Right renal pelvis (tissue), 4 donors: Measurements from ENCODE around the gene RASL11A. TPM values are rescaled to one million over a fixed set of nuclear protein-coding genes. Genes with fewer than 3 reads are reported as not detected.
"Not testable (repeated sequence)": the region's sequence is repeated elsewhere in the genome, so short reads cannot be mapped to it uniquely, and the experiment has no call there.

Experiments used
- DNase-seq, 4 donors: peaks; one replicate each; pipeline ENCODE4 v3.0.0-alpha.2; 2013; ENCODE audit warnings: low read depth in 4 of 4, low spot score in 3 of 4, missing footprints in 1 of 4
- polyA plus RNA-seq, 4 donors: library from polyadenylated mRNA; unstranded; fragments of 120-200 nt; gene quantifications; one replicate each; pipeline ENCODE4 v1.2.1, GENCODE V29; 2013; ENCODE audit not compliant: insufficient read length in 4 of 4

RASL11A gene
- polyA plus RNA-seq, 4 donors, result 29.4 to 40.3 (median 32.0) TPM

GRCh38 chr13:27296496-27296895, 25.9 kb downstream of the RASL11A start:
- DNase-seq, result no peak

GRCh38 chr13:27298849-27299248, 28.2 kb downstream of the RASL11A start:
- no peak for DNase-seq

GRCh38 chr13:27300406-27300805, 29.8 kb downstream of the RASL11A start:
- DNase-seq, result not testable (repeated sequence)

GRCh38 chr13:27300941-27301586, 30.4 kb downstream of the RASL11A start:
- no peak for DNase-seq

GRCh38 chr13:27302643-27303262, 32.1 kb downstream of the RASL11A start:
- DNase-seq, result no peak

- no peak for DNase-seq
Observed at GRCh38 chr13:27304099-27304498, 33.5 kb downstream of the RASL11A start.

- DNase-seq, result no peak
Observed at GRCh38 chr13:27304611-27305010, 34.0 kb downstream of the RASL11A start.

GRCh38 chr13:27306364-27306763, 35.7 kb downstream of the RASL11A start:
- no peak for DNase-seq

- DNase-seq, result no peak
Observed at GRCh38 chr13:27308941-27309340, 38.3 kb downstream of the RASL11A start.

GRCh38 chr13:27309401-27309958, 38.9 kb downstream of the RASL11A start:
- no peak for DNase-seq

- no peak for DNase-seq
Observed at GRCh38 chr13:27309967-27310598, 39.5 kb downstream of the RASL11A start.

GRCh38 chr13:27310946-27311345, 40.3 kb downstream of the RASL11A start:
- no peak for DNase-seq

- DNase-seq, result no peak
Observed at GRCh38 chr13:27311518-27312210, 41.0 kb downstream of the RASL11A start.

GRCh38 chr13:27313770-27314169, 43.1 kb downstream of the RASL11A start:
- no peak for DNase-seq

GRCh38 chr13:27319404-27319803, 48.8 kb downstream of the RASL11A start:
- no peak for DNase-seq

- DNase-seq, result no peak
Observed at GRCh38 chr13:27321468-27322431, 51.1 kb downstream of the RASL11A start.

- DNase-seq, result not testable (repeated sequence)
Observed at GRCh38 chr13:27322443-27322842, 51.8 kb downstream of the RASL11A start.
